ENCODE measurements around the gene MTHFD1. TPM values are rescaled to one million over a fixed set of nuclear protein-coding genes. Genes with fewer than 3 reads are reported as not detected.

MTHFD1 gene
- total and polyA plus RNA-seq, 9 of the 15 experiments (the other 6 are each of a cell fraction or from before 2014, with no cell fraction given): 66.7 to 158 (median 90.9) TPM

DNA sequence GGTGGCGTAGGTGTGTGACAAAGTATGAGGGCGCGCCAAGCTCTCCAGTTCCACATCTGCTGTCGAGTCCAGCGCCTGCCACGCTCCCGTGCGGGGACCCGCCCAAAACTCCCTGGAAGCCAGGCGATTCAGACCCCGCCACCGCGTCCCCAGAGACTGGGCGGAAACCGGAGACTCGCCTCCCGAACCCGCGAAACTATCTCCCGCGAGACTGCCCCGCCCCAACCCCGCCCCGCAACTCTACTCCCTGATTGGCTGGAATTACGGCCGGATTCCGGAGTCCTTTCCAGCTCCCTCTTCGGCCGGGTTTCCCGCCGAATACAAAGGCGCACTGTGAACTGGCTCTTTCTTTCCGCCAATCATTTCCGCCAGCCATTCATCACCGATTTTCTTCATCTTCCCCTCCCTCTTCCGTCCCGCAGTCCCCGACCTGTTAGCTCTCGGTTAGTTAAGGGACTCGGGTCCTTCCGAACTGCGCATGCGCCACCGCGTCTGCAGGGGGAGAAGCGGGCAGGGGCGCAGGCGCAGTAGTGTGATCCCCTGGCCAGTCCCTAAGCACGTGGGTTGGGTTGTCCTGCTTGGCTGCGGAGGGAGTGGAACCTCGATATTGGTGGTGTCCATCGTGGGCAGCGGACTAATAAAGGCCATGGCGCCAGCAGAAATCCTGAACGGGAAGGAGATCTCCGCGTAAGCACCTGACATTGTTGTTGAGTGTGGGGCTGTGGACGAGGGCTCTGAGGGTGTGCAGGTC, at the start of gene MTHFD1 (continued):
- TF ChIP-seq, protein P1, sequence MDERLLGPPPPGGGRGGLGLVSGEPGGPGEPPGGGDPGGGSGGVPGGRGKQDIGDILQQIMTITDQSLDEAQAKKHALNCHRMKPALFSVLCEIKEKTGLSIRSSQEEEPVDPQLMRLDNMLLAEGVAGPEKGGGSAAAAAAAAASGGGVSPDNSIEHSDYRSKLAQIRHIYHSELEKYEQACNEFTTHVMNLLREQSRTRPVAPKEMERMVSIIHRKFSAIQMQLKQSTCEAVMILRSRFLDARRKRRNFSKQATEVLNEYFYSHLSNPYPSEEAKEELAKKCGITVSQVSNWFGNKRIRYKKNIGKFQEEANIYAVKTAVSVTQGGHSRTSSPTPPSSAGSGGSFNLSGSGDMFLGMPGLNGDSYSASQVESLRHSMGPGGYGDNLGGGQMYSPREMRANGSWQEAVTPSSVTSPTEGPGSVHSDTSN (CRISPR knock-in tag; IDR thresholded peaks at IDR 0.05; ENCODE audit: low read depth): 0 out of 2 replicates have a peak, but pooled peaks have one; percentile 29
- TF ChIP-seq, protein P1 (tag; conservative IDR thresholded peaks at IDR 0.05; ENCODE audit: low read depth): peak; percentile 94
- TF ChIP-seq FOXA3 (CRISPR knock-in tag; conservative IDR thresholded peaks at IDR 0.05 in 1 of 2, IDR thresholded peaks at IDR 0.05 in 1 of 2) (no peak), KAT7 (CRISPR knock-in tag; IDR thresholded peaks at IDR 0.05; ENCODE audit: borderline replicate concordance) (no peak), NFE2L1 (tag; IDR thresholded peaks at IDR 0.05; ENCODE audit: borderline replicate concordance, low read depth) (no peak), HDAC3 (IDR thresholded peaks at IDR 0.05; ENCODE audit: borderline replicate concordance, partially characterized antibody) (no peak), NR2C2 (CRISPR knock-in tag; IDR thresholded peaks at IDR 0.05) (no peak), NR2C2 (tag; IDR thresholded peaks at IDR 0.05) (peak; percentile 61; the same call in 1 of the 2 replicates), ARHGAP35 (IDR thresholded peaks at IDR 0.05; ENCODE audit: partially characterized antibody) (no peak), BHLHE40 (IDR thresholded peaks at IDR 0.05; ENCODE audit: low read length) (peak; percentile 65), GTF2E2 (tag; IDR thresholded peaks at IDR 0.05) (no peak), PHF20 (IDR thresholded peaks at IDR 0.05; ENCODE audit: partially characterized antibody) (no peak), POLR2AphosphoS2 (IDR thresholded peaks at IDR 0.05; ENCODE audit: low read length) (no peak), BRD4 (IDR thresholded peaks at IDR 0.05) (no peak), POLR2A (conservative IDR thresholded peaks at IDR 0.05) (peak; percentile 81), SIRT6 (IDR thresholded peaks at IDR 0.05; ENCODE audit: low read depth, low read length) (no peak)
- TF ChIP-seq, protein P2, sequence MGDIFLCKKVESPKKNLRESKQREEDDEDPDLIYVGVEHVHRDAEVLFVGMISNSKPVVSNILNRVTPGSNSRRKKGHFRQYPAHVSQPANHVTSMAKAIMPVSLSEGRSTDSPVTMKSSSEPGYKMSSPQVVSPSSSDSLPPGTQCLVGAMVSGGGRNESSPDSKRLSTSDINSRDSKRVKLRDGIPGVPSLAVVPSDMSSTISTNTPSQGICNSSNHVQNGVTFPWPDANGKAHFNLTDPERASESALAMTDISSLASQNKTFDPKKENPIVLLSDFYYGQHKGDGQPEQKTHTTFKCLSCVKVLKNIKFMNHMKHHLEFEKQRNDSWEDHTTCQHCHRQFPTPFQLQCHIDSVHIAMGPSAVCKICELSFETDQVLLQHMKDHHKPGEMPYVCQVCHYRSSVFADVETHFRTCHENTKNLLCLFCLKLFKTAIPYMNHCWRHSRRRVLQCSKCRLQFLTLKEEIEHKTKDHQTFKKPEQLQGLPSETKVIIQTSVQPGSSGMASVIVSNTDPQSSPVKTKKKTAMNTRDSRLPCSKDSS (IDR thresholded peaks at IDR 0.05; ENCODE audit: low read depth, partially characterized antibody): no peak
- TF ChIP-seq, protein P3, sequence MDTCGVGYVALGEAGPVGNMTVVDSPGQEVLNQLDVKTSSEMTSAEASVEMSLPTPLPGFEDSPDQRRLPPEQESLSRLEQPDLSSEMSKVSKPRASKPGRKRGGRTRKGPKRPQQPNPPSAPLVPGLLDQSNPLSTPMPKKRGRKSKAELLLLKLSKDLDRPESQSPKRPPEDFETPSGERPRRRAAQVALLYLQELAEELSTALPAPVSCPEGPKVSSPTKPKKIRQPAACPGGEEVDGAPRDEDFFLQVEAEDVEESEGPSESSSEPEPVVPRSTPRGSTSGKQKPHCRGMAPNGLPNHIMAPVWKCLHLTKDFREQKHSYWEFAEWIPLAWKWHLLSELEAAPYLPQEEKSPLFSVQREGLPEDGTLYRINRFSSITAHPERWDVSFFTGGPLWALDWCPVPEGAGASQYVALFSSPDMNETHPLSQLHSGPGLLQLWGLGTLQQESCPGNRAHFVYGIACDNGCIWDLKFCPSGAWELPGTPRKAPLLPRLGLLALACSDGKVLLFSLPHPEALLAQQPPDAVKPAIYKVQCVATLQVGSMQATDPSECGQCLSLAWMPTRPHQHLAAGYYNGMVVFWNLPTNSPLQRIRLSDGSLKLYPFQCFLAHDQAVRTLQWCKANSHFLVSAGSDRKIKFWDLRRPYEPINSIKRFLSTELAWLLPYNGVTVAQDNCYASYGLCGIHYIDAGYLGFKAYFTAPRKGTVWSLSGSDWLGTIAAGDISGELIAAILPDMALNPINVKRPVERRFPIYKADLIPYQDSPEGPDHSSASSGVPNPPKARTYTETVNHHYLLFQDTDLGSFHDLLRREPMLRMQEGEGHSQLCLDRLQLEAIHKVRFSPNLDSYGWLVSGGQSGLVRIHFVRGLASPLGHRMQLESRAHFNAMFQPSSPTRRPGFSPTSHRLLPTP (IDR thresholded peaks at IDR 0.05; ENCODE audit: borderline replicate concordance, extremely low read depth, insufficient read length): no peak
